Measurements from ENCODE around the gene RCOR1.
A peak's percentile ranks its signal among the peaks of the same experiment; 100 is the strongest.
"Not testable (repeated sequence)": the region's sequence is repeated elsewhere in the genome, so short reads cannot be mapped to it uniquely, and the experiment has no call there.

The RCOR1 gene

DNA sequence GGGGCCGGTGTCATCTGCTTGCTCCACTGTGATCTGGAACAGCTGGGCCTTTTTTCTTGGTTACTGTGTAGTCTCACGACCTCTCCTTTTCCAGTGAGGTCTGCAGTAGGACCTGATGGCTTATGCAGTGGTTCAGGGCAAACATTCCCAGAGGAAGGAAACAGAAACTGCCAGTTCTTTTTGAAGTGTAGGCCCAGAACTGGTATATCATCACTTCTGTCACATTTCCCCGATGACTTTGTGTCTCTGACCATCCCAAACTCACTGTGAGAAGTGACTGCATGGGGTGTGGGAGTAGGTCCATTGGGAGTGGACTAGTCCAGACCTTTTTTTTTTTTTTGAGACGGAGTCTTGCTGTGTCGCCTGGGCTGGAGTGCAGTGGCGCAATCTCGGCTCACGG, 38.4 kb downstream of the RCOR1 start:
- DNase-seq = peak; percentile 64

GRCh38 chr14:102633906-102634595, 41.6 kb downstream of the RCOR1 start:
- no peak for DNase-seq

- DNase-seq = not testable (repeated sequence)
Observed at GRCh38 chr14:102639611-102640010, 47.2 kb downstream of the RCOR1 start.

- DNase-seq = no peak
Observed at GRCh38 chr14:102644523-102644922, 52.1 kb downstream of the RCOR1 start.

GRCh38 chr14:102645746-102646440, 53.4 kb downstream of the RCOR1 start:
- peak; percentile 40 for DNase-seq

DNA sequence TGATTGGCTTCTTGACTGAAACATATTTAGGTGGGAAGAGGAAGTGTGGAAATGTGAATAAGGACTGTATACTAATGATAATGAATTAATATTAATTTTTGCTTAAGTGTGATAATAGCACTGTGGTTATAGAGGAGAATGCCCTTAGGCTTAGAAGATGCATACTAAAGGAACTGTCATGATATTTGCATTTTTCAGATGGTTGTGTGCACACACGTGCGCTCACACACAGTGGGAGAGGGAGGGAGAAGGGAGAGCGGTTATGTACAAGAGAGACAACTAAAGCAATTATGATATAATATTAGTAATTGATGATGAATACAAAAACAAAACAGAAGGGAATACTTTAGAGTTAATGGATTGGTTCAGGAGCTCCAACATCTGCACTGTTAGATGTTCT, 54.2 kb downstream of the RCOR1 start:
- DNase-seq = no peak

DNA sequence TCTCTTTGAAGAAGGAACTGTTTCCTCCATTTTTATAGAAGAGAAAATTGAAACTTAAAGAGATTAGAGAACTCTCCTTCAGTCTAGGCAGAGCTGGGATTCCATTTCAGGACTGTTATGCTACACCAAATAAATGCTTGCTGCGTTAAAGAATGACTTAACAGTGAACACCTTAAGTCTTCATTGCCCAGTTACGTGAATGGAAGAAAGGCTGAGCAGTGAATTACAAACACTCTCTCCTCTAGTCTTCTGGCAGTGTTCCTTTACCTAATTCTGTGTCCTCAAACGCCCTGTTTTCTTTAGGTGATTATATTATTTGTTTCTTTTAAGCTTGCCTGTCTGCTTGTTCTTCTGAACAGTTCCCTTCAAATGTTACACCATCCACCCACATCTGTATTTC, 59.7 kb downstream of the RCOR1 start:
- DNase-seq = no peak

DNA sequence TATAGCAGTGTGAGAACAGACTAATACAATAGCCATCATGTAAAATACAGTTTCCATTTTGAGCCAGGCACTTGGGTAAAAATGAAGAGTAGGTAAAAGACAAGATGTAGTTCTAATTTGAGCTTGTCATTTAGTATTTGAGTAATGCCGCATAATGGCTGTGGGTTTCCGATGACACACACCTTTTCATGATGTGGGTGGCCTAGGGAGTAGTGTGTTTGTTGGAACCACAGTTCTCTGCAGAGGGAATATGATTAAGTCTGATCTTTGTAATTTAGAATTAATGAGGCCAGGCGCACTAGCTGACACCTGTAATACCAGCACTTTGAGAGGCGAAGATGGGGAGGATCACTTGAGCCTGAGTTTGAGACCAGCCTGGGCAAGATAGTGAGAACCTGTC, 61.8 kb downstream of the RCOR1 start:
- no peak for DNase-seq

DNA sequence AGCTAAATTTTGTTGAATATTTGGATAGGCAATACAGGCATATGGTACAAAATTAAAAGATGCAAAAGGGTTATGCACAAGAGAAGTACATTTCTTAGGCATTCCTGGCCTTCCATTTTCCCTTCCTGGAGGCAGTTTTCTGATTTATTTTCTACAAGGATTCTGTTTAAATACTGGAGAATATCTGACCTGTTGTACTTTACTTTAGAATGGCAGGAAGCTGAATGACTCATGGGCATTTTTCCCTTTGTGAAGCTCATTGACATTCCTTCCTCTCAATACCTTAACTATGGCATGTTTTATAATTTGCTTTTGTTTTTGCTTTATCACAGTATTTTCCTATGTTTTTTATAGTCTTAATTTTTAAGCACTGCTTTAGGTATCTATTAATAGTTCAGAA, 62.7 kb downstream of the RCOR1 start:
- DNase-seq = no peak

- DNase-seq = peak; percentile 62
Observed at GRCh38 chr14:102659797-102660196, 67.3 kb downstream of the RCOR1 start.

- no peak for DNase-seq
Observed at GRCh38 chr14:102661614-102662013, 69.2 kb downstream of the RCOR1 start.

- no peak for DNase-seq
Observed at GRCh38 chr14:102662636-102663430, 70.4 kb downstream of the RCOR1 start.

GRCh38 chr14:102663440-102663839, 71.0 kb downstream of the RCOR1 start:
- no peak for DNase-seq

GRCh38 chr14:102665621-102666020, 73.2 kb downstream of the RCOR1 start:
- DNase-seq = no peak

DNA sequence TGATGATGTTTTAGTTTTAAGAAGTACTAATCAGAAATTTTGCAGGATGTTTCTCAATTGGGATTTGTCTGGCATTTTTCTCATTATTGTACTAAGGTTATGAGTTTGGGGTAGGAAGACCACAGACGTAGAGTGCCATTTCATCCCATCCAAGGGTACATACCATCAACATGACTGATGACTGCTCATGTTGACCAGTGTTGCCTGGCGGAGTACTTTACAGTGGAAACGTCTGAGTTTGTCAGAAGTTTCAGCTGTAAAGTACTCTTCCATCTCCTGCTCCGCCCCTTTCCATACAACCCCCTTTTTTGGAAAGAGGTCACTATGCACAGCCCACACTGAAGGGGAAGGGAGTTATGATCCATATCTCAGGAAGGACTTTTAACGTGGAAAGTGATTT, 74.2 kb downstream of the RCOR1 start:
- DNase-seq = no peak

DNA sequence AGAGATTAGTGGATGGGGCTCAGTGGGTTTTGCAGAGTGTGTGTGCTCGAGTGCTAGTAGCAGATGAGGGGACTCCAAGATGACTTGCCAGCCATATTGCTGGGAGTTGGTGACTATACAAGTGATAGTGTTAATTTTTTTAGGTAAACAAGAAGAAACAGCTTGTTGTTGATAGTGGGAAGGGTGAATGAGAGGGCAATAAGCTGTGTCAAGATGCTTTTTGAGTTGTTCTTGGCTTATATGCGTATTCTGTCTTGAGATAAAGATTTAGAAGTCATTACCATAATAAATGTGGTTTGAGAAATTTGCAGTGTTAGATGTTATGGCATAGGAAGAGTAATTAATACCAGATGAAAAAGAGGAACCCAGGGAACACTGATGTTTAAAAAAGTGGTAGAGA, 75.3 kb downstream of the RCOR1 start:
- no peak for DNase-seq

- DNase-seq = no peak
Observed at GRCh38 chr14:102668291-102668873, 75.9 kb downstream of the RCOR1 start.

DNA sequence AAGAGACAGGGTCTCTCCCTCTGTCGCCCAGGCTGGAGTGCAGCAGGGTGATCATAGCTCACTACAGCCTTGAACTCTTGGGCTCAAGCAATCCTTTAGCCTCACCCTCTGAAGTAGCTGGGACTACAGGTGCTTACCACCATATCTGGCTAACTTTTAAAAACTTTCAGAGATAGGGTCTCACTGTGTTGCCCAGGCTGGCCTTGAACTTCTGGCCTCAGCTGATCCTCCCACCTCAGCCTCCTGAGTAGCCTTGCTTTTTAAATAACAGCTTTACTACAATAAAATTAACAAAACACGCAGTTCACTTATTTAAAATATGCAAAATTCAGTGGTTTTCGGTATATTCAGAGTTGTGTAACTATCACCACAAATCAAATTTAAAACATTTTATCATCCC, 79.0 kb downstream of the RCOR1 start:
- DNase-seq = no peak

- no peak for DNase-seq
Observed at GRCh38 chr14:102672410-102672960, 80.0 kb downstream of the RCOR1 start.

DNA sequence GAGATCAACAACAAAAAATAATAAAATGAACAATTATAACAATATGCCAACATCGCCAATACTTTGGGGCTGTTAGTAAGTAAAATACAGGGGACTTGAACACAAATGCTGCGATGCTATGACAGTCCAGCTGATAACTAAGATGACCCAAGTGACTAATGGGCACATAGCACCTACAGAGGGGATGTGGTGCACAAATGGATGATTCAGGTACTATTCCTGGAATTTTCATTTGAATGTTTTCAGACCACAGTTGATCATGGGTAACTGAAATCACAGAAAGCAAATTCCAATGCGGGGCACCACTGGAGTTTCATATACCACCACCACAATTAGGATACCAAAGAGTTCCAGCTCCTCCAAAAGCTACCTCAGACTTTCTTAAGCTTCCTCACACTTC, 82.9 kb downstream of the RCOR1 start:
- DNase-seq = no peak

- DNase-seq = no peak
Observed at GRCh38 chr14:102678394-102678793, 85.9 kb downstream of the RCOR1 start.

- no peak for DNase-seq
Observed at GRCh38 chr14:102683399-102684297, 91.2 kb downstream of the RCOR1 start.
